Mesendoderm (in vitro differentiated cells): ENCODE data around the gene KIF6.
A peak's percentile ranks its signal among the peaks of the same experiment; 100 is the strongest.

Experiments used
- DNase-seq: peaks from one replicate; pipeline ENCODE4 v3.0.0; 2013
- H2AK5ac ChIP-seq: 2 replicates; pipeline ENCODE4 v1.6.1; 2013; ENCODE audit warnings: low read length, inconsistent platforms
- H2BK120ac ChIP-seq: 2 replicates; pipeline ENCODE4 v1.6.1; 2013; ENCODE audit warnings: low read depth, mild to moderate bottlenecking, low read length, moderate library complexity, mixed read lengths
- H2BK15ac ChIP-seq: replicated peaks from 2 replicates; pipeline ENCODE4 v1.6.1; 2013; ENCODE audit warnings: low read depth, mild to moderate bottlenecking, moderate library complexity
- H2BK5ac ChIP-seq: 2 replicates; pipeline ENCODE4 v1.6.1; 2013; ENCODE audit warnings: low read length, inconsistent platforms
- H3K18ac ChIP-seq: 2 replicates; pipeline ENCODE4 v1.6.1; 2013; ENCODE audit warnings: mild to moderate bottlenecking, low read length, mixed read lengths
- H3K23ac ChIP-seq: one replicate; pipeline ENCODE4 v1.6.1; 2013; ENCODE audit warnings: low read length
- H3K27ac ChIP-seq: 2 replicates; pipeline ENCODE4 v1.5.1; 2013; ENCODE audit warnings: low read depth, mild to moderate bottlenecking, inconsistent platforms, low read length, moderate library complexity
- H3K27me3 ChIP-seq: 2 replicates; pipeline ENCODE4 v1.6.1; 2013; ENCODE audit warnings: low read length, control low read depth, mild to moderate bottlenecking, inconsistent platforms; ENCODE audit not compliant: insufficient read depth, poor library complexity
- H3K36me3 ChIP-seq: 2 replicates; pipeline ENCODE4 v1.6.1; 2013; ENCODE audit warnings: low read length, inconsistent platforms; ENCODE audit not compliant: control insufficient read depth, insufficient read depth
- H3K4ac ChIP-seq: one replicate; pipeline ENCODE4 v1.6.1; 2013; ENCODE audit warnings: low read depth, mild to moderate bottlenecking, low read length, moderate library complexity
- H3K4me1 ChIP-seq: 2 replicates; pipeline ENCODE4 v1.6.1; 2013; ENCODE audit warnings: low read depth, low read length, inconsistent platforms; ENCODE audit not compliant: control insufficient read depth
- H3K4me2 ChIP-seq: 2 replicates; pipeline ENCODE4 v1.6.1; 2013; ENCODE audit warnings: low read length
- H3K4me3 ChIP-seq: 2 replicates; pipeline ENCODE4 v1.5.1; 2013; ENCODE audit warnings: mild to moderate bottlenecking, low read length
- H3K56ac ChIP-seq: one replicate; pipeline ENCODE4 v1.6.1; 2013; ENCODE audit warnings: low read length
- H3K79me1 ChIP-seq: 2 replicates; pipeline ENCODE4 v1.6.1; 2013; ENCODE audit warnings: low read length, inconsistent platforms
- H3K79me2 ChIP-seq: 2 replicates; pipeline ENCODE4 v1.6.1; 2013; ENCODE audit warnings: mild to moderate bottlenecking, low read length; ENCODE audit not compliant: control insufficient read depth, insufficient read depth
- H3K9ac ChIP-seq: 2 replicates; pipeline ENCODE4 v1.6.1; 2013; ENCODE audit warnings: low read length, inconsistent platforms
- H4K5ac ChIP-seq: one replicate; pipeline ENCODE4 v1.6.1; 2013; ENCODE audit warnings: low read length
- H4K8ac ChIP-seq: one replicate; pipeline ENCODE4 v1.6.1; 2013; ENCODE audit warnings: low read depth, mild to moderate bottlenecking, control low read depth, low read length, moderate library complexity
- WGBS: extraction: QIAGEN DNeasy Blood & Tissue Kit; methylation state at CpG from one replicate; pipeline ENCODE4 v1.1.7; 2013; ENCODE audit warnings: low lambda C conversion rate, missing lambda C conversion rate; ENCODE audit not compliant: insufficient coverage; ENCODE audit errors: extremely low coverage; 5-methylcytosine and 5-hydroxymethylcytosine counted together

Gene KIF6

DNA sequence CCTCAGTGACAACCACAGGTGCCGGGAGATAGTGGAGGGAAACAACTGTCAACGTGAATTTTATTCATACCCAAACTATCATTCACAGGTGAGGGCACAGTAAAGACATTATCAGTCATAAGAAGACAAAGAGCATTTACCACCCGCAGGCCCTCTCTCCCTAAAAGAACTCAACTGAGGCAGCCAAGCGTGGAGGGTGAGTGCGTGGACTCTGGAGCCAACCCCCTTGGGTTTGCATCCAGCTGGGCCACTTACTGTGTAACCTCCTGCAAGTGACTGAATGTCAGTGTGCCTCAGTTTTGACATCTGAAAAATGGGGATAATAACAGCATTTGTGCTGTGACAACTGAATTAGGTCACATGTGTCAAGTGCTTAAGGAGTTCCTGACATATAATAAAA lies 332.1 kb downstream of the KIF6 start:
- H4K8ac ChIP-seq = no peak overlapping the region
- H3K9ac ChIP-seq = no peak overlapping the region
- no peak overlapping the region for H4K5ac ChIP-seq
- H3K27ac ChIP-seq = no peak overlapping the region
- H3K79me1 ChIP-seq = no peaks in the 10 kb centered on the region
- no peak overlapping the region for H3K56ac ChIP-seq
- H3K4ac ChIP-seq = no peak overlapping the region
- WGBS = no CpG with 5 or more reads among the region's 5 CpGs
- no peak overlapping the region for H2BK15ac ChIP-seq
- H3K4me1 ChIP-seq = no peaks in the 10 kb centered on the region
- no peak overlapping the region for H3K18ac ChIP-seq
- no peak overlapping the region for H3K4me3 ChIP-seq
- H3K79me2 ChIP-seq = no peaks in the 10 kb centered on the region
- no peaks in the 10 kb centered on the region for H3K27me3 ChIP-seq
- no peak for DNase-seq
- H2BK120ac ChIP-seq = no peak overlapping the region
- no peak overlapping the region for H2AK5ac ChIP-seq
- no peak overlapping the region for H2BK5ac ChIP-seq
- no peak overlapping the region for H3K4me2 ChIP-seq
- H3K23ac ChIP-seq = no peak overlapping the region
- no peaks in the 10 kb centered on the region for H3K36me3 ChIP-seq

GRCh38 chr6:39391182-39391581 lies 334.0 kb downstream of the KIF6 start:
- Histone ChIP-seq H3K27ac (no peak overlapping the region), H3K79me1 (no peaks in the 10 kb centered on the region), H2AK5ac (no peak overlapping the region), H3K4me1 (no peaks in the 10 kb centered on the region), H3K27me3 (no peaks in the 10 kb centered on the region), H3K9ac (no peak overlapping the region), H4K5ac (no peak overlapping the region), H4K8ac (no peak overlapping the region), H3K23ac (no peak overlapping the region), H3K36me3 (no peaks in the 10 kb centered on the region), H3K4me2 (no peak overlapping the region), H2BK120ac (no peak overlapping the region), H3K4me3 (no peak overlapping the region), H3K56ac (no peak overlapping the region), H2BK5ac (no peak overlapping the region), H3K79me2 (no peaks in the 10 kb centered on the region), H3K4ac (no peak overlapping the region), H3K18ac (no peak overlapping the region), H2BK15ac (no peak overlapping the region)
- DNase-seq = no peak
- WGBS = no CpG with 5 or more reads among the region's 8 CpGs

GRCh38 chr6:39389484-39389767 lies 335.8 kb downstream of the KIF6 start:
- Histone ChIP-seq H3K18ac (no peak overlapping the region), H3K27me3 (no peaks in the 10 kb centered on the region), H2AK5ac (no peak overlapping the region), H3K9ac (no peak overlapping the region), H3K4me2 (no peak overlapping the region), H3K4me1 (no peaks in the 10 kb centered on the region), H3K4ac (no peak overlapping the region), H2BK120ac (no peak overlapping the region), H3K27ac (no peak overlapping the region), H4K8ac (no peak overlapping the region), H3K56ac (no peak overlapping the region), H3K79me1 (no peaks in the 10 kb centered on the region), H3K79me2 (no peaks in the 10 kb centered on the region), H3K4me3 (no peak overlapping the region), H2BK15ac (no peak overlapping the region), H2BK5ac (no peak overlapping the region), H3K23ac (no peak overlapping the region), H4K5ac (no peak overlapping the region), H3K36me3 (no peaks in the 10 kb centered on the region)
- DNase-seq = peak; percentile 63
- WGBS = no CpG with 5 or more reads among the region's 3 CpGs

DNA sequence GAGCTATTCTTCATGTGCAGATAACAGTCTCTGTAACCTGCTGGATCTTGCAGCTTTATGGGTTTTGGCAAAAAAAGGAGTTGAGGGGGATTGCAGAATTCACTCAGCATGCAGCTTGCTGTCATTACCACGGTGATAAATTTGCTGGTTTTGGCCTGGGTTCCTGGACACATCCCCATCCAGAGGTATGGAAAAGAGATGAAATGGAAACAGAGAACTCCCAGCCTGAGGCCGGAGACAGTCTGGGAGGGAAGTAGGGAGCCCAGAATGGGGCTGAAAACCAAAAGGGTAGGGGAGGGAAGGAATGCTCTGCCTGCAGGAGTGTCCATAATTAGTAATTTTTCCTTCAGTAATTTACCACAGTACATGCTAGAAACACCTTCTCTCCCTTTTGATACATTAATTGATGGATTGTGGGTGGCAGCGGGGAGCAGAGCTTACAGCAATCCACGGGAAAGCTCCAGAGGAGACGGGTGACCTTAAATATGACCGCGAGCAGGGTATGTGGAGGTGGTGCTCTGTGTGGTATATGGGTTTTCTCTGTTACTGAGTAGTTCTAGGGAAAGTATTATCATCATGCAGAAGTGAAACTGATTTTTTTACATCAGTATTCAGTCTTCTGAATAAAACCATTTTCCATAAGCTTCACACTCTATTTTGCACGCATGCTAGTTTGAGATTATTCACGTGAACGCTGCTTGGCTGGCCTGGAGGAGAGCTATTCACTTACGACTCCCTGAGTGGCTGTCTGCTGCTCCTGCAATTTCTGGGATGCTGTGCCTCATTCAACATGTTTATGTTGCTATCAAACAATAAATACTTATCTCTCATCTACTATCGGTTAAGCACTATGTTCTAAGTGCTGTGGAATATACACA lies 336.4 kb downstream of the KIF6 start:
- no peak overlapping the region for H3K4me2 ChIP-seq
- no peaks in the 10 kb centered on the region for H3K79me2 ChIP-seq
- H3K18ac ChIP-seq = no peak overlapping the region
- no peak overlapping the region for H3K56ac ChIP-seq
- H3K27me3 ChIP-seq = no peaks in the 10 kb centered on the region
- no peak overlapping the region for H3K4ac ChIP-seq
- H3K36me3 ChIP-seq = no peaks in the 10 kb centered on the region
- no peak for DNase-seq
- no peak overlapping the region for H2BK5ac ChIP-seq
- no peak overlapping the region for H3K9ac ChIP-seq
- no peak overlapping the region for H2AK5ac ChIP-seq
- WGBS = no CpG with 5 or more reads among the region's 12 CpGs
- no peak overlapping the region for H4K5ac ChIP-seq
- no peak overlapping the region for H2BK120ac ChIP-seq
- H3K4me1 ChIP-seq = no peaks in the 10 kb centered on the region
- no peak overlapping the region for H3K27ac ChIP-seq
- H3K4me3 ChIP-seq = no peak overlapping the region
- no peak overlapping the region for H2BK15ac ChIP-seq
- H3K79me1 ChIP-seq = no peaks in the 10 kb centered on the region
- H3K23ac ChIP-seq = no peak overlapping the region
- H4K8ac ChIP-seq = no peak overlapping the region

GRCh38 chr6:39387785-39388184 lies 337.4 kb downstream of the KIF6 start:
- H3K4me3 ChIP-seq = no peak overlapping the region
- no peak for DNase-seq

DNA sequence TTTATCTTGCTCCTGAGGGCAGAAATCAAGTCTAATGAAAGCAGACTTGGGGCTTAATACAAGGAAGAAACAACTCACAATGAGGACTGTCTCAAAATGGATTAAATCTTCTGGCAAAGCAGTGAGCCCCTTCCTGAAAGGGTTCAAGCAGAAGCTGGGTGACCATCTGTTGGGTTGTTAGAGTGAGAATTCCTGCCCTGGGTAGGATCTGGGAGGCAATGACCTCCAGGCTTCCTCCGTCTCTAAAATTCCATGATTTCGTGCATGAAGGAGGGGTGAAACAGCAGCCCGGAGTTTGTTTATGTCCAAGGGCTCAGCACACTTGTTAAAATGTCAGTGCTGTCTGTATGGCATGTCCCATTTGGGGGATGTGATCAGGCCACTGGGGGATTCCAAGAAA lies 338.7 kb downstream of the KIF6 start:
- Histone ChIP-seq H3K36me3 (no peaks in the 10 kb centered on the region), H3K4me2 (no peak overlapping the region), H3K4ac (no peak overlapping the region), H2BK120ac (no peak overlapping the region), H3K9ac (no peak overlapping the region), H3K18ac (no peak overlapping the region), H3K79me2 (no peaks in the 10 kb centered on the region), H3K56ac (no peak overlapping the region), H2AK5ac (no peak overlapping the region), H3K23ac (no peak overlapping the region), H4K5ac (no peak overlapping the region), H3K27me3 (no peaks in the 10 kb centered on the region), H4K8ac (no peak overlapping the region), H3K4me1 (no peaks in the 10 kb centered on the region), H2BK15ac (no peak overlapping the region), H3K79me1 (no peaks in the 10 kb centered on the region), H3K27ac (no peak overlapping the region), H3K4me3 (no peak overlapping the region), H2BK5ac (no peak overlapping the region)
- no CpG with 5 or more reads among the region's 3 CpGs for WGBS
- no peak for DNase-seq

More at GRCh38 chr6:39387785-39388184, 337.4 kb downstream of the KIF6 start:
- H3K27ac ChIP-seq = no peak overlapping the region
- H2BK5ac ChIP-seq = no peak overlapping the region
- no peak overlapping the region for H3K23ac ChIP-seq
- no peaks in the 10 kb centered on the region for H3K79me2 ChIP-seq
- no CpG with 5 or more reads among the region's 3 CpGs for WGBS
- H3K4me2 ChIP-seq = no peak overlapping the region
- H3K4me1 ChIP-seq = no peaks in the 10 kb centered on the region
- H3K9ac ChIP-seq = no peak overlapping the region
- H3K36me3 ChIP-seq = no peaks in the 10 kb centered on the region
- no peak overlapping the region for H4K5ac ChIP-seq
- no peaks in the 10 kb centered on the region for H3K27me3 ChIP-seq
- no peak overlapping the region for H3K4ac ChIP-seq
- no peaks in the 10 kb centered on the region for H3K79me1 ChIP-seq
- H2AK5ac ChIP-seq = no peak overlapping the region
- no peak overlapping the region for H3K18ac ChIP-seq
- H3K56ac ChIP-seq = peak overlapping the region; percentile 5
- H2BK15ac ChIP-seq = no peak overlapping the region
- H4K8ac ChIP-seq = no peak overlapping the region
- H2BK120ac ChIP-seq = no peak overlapping the region
